ENCODE results near the gene ELF5.

DNA sequence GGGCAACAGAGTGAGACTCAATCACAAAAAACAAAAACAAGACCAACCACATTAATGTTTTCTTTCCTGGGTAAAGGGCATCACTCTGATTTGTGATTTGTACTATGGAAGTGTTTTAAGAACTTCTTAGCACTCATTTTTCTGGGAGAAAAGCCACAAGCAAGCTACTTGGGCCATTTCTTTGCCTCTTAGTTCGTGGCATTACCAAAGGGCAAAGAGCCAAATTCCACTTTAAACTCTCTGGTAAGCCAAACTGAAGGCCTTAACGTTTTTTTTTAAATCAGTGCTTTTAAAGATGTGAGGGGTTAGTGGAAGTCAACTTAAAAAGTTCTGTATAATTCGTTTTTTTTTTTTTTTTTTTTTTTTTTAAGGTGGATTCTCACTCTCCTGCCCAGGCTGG lies 37.9 kb downstream of the ELF5 start:
- TF ChIP-seq, protein P1, sequence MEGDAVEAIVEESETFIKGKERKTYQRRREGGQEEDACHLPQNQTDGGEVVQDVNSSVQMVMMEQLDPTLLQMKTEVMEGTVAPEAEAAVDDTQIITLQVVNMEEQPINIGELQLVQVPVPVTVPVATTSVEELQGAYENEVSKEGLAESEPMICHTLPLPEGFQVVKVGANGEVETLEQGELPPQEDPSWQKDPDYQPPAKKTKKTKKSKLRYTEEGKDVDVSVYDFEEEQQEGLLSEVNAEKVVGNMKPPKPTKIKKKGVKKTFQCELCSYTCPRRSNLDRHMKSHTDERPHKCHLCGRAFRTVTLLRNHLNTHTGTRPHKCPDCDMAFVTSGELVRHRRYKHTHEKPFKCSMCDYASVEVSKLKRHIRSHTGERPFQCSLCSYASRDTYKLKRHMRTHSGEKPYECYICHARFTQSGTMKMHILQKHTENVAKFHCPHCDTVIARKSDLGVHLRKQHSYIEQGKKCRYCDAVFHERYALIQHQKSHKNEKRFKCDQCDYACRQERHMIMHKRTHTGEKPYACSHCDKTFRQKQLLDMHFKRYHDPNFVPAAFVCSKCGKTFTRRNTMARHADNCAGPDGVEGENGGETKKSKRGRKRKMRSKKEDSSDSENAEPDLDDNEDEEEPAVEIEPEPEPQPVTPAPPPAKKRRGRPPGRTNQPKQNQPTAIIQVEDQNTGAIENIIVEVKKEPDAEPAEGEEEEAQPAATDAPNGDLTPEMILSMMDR (conservative IDR thresholded peaks at IDR 0.05 in 1 of 2, IDR thresholded peaks at IDR 0.05 in 1 of 2; ENCODE audit: extremely low read depth in 1 of 2, insufficient read depth in 1 of 2, low read depth in 1 of 2, low read length in 2 of 2), result no peak
- TF ChIP-seq EZH2 (IDR thresholded peaks at IDR 0.05; ENCODE audit: borderline replicate concordance, low read length), result no peak
